Heart left ventricle (tissue), 13 donors: ENCODE results near the gene ITLN1.

Source experiments
- POLR2A ChIP-seq, 2 donors: fragments of 450-650 bp; IDR thresholded peaks; one replicate each; pipeline ENCODE4 v1.6.1; 2017; ENCODE audit warnings: antibody characterized with exemption in 2 of 2, mild to moderate bottlenecking in 2 of 2, moderate library complexity in 2 of 2
- TF ChIP-seq, protein P1 (sequence below), 12 donors: fragments of 200-600 bp; sonication (generic) in 4 of 12; IDR thresholded peaks; one replicate each; pipeline versions ENCODE4 v1.5.0 to v1.8.0; 2018 to 2022; ENCODE audit warnings: antibody characterized with exemption in 12 of 12, mild to moderate bottlenecking in 5 of 12
- donor health status: ischemic (EF 13 %, LVEDD 7.1; RV severe dilation, severe dysfunction).
- donor health status: DM: no; HTN: yes; CAD: no.
- donor health status: DM: no; HTN: no; CAD: no.
- donor health status: ischemic (EF 25% LVEDD 6.9; RV normal size, moderate dysfunction).
- donor health status: ischemic (EF 25% LVEDD 5.7; RV mildly dilated, moderate dysfunction).
- donor health status: ischemic (EF 35%, LVEDD 5.7; RV mildly dilated, moderate dysfunction).
- donor health status: nonischemic (EF 11% LVEDD 7.7; RV severe dilation, severe dysfunction).
- donor health status: DM: yes; HTN: yes; CAD: no.
- donor health status: PGD.
- donor health status: ischemic (EF 29% LVEDD 5.4; RV normal size, mild dysfunction).
- donor health status: nonischemic (EF 23%, LVEDD 6.1; RV moderate dilation, normal function).

GRCh38 chr1:160866001-160866694 is 18.8 kb downstream of the ITLN1 start:
- TF ChIP-seq, protein P1, sequence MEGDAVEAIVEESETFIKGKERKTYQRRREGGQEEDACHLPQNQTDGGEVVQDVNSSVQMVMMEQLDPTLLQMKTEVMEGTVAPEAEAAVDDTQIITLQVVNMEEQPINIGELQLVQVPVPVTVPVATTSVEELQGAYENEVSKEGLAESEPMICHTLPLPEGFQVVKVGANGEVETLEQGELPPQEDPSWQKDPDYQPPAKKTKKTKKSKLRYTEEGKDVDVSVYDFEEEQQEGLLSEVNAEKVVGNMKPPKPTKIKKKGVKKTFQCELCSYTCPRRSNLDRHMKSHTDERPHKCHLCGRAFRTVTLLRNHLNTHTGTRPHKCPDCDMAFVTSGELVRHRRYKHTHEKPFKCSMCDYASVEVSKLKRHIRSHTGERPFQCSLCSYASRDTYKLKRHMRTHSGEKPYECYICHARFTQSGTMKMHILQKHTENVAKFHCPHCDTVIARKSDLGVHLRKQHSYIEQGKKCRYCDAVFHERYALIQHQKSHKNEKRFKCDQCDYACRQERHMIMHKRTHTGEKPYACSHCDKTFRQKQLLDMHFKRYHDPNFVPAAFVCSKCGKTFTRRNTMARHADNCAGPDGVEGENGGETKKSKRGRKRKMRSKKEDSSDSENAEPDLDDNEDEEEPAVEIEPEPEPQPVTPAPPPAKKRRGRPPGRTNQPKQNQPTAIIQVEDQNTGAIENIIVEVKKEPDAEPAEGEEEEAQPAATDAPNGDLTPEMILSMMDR (IDR thresholded peaks at IDR 0.05) = no peak
- no peak for TF ChIP-seq POLR2A (IDR thresholded peaks at IDR 0.05)
